NCI-H2196 (cell line): ENCODE results near the gene SSTR3.

Experiments used
- DNase-seq: peaks from one replicate; lab custom pipeline; 2025; ENCODE audit not compliant: unreplicated experiment; lab: John Stamatoyannopoulos, UW

SSTR3 gene

DNA sequence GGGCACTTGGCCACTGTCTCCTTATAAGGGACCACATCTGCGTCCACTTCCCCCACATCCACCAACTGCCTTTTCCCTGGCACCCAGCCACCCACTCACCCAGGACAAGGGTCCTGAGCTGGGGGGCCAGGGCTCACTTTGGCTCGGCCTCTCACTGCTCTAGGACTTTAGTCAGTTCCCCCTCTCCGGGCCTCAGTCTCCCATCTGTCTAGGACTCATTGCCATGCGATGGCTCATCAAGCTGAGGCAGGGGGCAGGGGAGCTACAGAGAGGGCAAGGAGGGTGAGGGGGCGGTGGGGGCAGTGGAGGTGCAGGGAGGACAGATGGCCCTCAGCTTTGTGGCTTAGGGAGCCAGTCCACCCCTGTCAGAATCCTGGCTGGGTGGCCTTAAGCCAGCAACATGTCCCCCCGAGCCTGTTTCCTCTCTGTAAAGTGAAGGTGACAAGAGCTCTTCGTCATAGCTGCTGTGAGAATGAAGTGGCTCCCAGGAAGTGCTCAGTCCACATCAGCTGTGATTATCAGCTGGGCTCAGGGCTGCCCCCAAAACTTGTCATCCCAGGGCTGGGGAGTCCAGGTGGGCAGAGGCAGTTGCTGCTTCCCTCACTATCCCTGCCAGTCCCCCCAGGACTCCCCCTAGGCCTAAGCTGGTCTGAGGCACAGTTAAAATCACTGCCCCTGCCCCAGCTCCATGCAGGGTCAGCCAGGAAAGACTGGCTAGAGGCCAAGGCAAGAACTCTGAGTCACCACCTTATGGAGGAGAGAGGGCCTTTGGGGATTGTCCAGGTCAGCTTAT lies 16.9 kb upstream of the SSTR3 start:
- no peak for DNase-seq

DNA sequence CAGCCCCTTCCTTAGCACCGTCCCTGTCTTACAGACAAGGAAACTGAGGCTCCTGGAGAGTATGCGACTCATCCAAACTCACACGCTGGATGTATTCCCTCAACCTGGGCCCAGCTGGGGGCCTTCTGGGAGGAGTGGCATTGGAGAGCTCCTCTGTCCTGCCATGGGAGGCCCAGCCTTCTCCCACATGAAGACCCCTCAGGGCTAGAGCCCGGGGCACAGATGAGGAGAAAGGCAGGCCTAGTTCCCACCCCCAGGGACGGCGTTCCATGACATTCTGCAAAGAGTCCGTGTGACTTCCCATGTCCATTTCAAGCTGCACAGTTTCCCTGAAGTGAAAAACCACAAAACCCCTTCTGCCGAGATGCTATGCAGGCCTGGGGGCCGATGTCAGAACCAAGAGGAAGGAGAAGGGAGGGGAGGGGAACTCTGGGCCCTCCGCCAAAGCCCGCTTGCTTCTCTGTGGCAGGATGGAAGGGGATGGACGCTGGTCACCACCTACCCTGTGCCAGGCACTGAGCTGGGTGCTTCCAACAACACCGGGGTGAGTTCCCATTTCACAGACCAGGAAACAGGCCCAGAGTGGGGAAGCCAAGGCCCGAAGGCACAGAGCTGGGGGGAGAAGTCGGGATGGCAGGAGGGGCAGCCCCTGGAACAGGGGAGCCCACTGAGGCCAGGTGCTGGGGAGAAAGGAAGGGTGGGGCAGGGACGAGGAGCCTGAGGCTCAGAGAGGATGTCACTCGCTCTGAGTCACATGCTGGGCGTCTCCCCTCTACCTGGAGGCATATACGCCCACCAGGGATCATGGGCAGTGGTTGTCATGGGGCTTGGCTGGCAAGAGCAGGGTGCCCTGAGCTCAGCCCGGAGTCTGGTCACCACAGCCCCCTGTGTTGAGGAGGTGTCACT lies 16.1 kb upstream of the SSTR3 start:
- DNase-seq = no peak

DNA sequence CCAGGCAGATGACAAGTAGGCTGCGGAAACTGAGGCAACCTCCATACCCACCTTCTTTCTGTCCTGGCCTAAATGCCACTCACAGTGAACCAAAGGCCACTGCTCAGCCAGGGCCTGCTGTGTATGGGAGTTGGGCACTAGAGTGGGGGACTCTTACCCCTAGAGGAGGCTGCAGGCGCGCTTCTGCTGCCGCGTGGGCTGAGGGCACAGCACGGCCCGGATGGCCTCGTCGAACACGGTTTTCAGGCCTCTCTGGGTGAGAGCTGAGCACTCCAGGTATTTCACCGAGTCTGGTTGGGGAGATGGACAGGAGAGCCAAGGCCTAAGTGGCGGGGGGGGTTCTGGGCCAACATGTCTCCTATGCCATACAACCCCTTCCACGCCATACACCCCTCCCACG lies 14.2 kb upstream of the SSTR3 start:
- no peak for DNase-seq

DNA sequence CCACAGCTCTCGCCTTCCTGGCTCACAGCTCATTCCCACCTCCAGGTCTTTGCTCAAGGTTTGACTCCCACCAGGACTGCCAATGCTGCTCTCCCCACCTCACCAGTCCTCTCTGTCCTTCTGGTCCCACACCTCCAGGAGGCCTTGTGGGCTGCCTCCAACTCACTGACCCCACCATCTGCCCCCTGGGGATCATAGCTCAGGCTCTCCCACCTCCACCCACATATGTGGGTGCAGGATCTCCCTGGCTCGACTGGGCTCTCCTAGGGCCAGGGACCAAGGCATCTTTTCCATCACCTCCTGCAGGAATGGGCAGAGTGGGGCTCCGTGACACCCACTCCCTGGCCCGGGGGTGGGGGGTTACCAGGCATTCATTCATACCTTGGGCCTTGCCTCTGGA lies 13.8 kb upstream of the SSTR3 start:
- no peak for DNase-seq

DNA sequence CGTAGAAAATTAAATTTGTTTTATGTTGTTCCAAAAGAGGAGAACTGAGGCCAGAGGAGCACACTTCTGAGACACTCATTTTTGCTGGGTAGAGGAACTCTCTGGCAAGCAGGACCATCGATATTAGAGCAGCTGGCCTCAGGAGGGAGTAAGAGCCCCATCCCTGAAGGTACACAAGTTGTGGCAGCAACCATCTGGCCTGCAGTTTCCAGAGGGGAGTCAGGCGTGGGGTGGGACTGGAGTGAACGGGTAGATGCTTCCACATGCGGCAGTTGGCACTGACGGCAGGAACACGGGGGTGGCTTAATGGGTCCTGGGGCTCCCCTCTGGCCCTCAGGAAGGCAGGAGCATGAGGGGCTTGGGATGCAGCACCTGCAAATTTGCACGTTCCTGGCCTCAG lies 13.2 kb upstream of the SSTR3 start:
- DNase-seq = no peak

DNA sequence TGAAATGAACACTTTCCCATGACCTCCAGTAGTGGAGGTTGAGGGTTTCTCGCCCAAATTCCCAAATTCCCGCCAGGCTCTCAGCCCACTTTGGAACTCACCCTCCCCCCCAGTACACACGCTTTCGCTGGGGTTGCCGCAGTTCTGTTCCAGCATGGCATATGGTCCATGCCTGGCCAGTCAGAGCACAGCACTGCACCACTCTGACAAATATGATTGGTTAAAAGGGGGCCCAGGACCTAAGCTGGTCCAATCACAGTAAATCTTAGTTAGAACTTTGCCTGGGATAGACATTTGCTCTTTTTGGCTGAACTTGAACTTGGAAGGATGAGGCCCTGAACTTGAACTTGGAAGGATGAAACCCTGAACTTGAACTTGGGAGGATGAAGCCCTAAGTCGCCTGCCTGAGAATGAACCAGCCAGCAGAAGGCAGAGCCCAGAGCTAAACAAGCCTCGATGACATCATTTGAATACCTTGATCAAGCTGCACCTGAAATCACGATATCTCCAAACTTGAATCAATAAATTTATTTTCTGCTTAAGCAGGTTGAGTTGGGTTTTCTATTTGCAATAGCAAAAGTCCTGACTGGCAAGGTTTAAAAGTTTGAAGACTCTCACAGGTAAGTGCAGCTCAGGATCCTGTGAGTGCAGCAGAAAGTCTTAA lies 12.6 kb upstream of the SSTR3 start:
- no peak for DNase-seq

DNA sequence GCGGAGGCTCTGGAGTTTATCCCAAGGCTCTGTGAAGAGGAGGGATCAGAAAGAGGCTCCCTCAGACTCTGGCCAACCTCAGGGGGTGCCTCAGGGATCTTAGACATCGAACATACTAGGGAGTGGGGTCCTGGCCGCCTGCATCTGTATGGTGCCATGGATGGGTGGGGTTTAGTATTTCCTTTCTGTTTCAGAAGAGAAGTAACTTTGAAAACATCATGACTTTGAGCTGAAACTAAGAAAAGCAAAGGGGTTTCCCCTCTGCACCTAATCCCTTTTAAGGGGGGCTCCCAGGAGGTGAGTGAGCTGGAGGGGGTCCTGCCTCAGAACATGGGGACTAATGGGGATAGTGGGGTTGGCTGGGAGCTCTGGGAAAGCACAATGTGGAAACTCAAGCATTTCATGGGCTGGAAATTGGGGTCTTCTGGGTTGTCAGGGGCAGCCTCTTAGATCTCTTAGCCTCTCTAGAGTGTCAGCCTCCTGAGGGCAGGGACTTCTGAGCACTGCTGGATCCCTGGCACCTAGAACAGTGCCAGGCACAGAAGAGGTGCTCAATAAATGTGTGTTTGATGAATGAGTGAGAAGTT lies 11.8 kb upstream of the SSTR3 start:
- no peak for DNase-seq

DNA sequence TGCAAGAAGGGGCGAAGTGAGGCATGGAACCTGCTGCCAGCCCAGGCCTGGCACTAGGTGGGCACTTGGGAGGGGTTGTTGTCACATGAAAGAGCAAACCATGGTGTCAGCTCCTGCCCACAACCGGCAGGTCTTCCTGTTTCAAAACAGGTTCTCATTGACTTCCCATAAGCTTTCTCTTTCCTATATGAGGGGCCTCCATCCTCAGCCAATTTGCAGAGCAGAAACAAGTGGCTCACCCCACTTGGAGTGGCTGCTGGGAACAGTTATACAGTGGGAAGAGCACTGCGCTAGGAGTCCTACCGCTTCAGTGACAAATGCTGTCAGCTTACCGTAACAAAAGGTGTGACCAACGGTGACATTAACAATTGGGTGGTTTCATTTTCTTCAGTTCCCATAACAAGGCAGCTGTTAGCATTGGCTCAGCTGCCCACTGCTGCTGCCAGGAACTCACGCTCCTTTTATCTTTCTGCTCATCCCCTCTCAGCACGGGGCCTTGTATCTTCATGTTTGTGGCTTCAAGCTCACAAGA lies 10.2 kb upstream of the SSTR3 start:
- DNase-seq = no peak

DNA sequence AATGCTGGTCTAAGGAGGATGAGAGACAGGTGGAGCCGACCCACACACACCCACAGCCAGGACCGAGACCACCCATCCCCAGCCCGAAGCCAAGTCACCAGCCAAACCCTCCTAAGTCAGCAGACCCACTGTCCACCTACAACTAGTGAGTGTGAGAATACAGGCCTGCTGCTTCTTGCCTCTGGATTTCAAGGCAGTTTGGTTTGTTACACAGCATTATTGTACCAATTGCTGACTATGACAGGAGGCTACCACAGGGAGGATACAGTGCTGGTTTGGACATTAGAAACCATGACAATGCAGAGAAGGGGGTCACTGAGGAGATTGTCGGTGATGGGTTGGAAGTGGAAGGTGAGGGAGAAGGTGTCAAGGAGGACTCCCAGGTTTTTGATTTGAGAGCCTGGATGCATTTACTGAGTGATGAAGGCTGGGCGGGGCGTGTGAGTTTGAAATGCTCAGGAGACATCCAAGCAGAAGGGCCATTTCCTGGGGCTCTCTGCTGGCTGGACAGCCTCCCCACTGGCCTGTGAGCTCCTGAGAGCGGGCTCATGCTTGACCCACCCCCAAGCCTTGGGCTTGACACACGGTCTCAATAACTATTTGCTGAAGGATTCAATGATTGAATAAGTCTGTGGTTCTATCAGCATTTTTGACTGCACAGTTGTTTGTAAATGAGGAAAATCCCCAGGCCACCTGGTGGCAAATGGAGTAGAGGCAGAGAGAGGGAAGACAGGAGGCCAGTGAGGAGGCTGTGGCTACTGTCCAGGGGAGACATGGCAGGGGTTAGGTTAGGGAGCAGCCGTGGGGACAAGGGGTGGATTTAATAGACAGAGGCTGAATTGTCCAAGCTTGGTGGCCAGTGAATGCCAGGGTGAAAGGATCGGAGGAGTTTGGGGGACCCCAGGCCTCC lies 9.4 kb upstream of the SSTR3 start:
- DNase-seq = no peak

DNA sequence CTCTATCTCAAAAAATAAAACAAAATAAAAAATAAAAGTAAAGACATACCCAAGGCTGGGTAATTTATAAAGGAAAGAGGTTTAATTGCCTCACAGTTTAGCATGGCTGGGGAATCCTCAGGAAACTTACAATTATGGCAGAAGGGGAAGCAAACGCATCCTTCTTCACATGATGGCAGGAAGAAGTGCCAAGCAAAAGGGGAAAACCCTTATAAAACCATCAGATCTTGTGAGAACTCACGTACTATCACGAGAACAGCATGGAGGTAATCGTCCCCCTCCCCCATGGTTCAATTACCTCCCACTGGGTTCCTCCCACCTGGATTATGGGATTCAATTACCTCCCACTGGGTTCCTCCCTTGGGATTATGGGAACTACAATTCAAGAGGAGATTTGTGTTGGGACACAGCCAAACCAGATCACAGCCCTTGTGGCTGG lies 8.3 kb upstream of the SSTR3 start:
- DNase-seq = no peak

DNA sequence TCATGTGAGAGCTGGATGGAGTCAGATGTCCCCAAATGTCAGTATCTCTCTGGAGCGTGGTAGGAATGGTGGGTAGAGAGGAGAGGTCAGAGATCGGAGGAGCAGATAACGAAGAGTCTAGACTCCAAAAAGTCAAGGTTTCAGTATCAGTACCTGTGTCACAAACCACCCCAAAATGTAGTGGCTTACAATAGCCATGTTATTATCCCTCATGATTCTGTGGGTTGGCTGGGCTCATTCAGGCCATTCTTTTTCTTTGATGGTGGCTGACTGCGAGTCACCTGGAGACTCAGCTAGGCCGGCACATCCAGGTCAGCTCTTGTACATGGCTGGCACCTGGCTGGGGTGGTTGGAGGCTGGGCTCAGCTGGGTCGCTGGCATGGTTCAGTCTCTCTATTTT lies 7.3 kb upstream of the SSTR3 start:
- no peak for DNase-seq

DNA sequence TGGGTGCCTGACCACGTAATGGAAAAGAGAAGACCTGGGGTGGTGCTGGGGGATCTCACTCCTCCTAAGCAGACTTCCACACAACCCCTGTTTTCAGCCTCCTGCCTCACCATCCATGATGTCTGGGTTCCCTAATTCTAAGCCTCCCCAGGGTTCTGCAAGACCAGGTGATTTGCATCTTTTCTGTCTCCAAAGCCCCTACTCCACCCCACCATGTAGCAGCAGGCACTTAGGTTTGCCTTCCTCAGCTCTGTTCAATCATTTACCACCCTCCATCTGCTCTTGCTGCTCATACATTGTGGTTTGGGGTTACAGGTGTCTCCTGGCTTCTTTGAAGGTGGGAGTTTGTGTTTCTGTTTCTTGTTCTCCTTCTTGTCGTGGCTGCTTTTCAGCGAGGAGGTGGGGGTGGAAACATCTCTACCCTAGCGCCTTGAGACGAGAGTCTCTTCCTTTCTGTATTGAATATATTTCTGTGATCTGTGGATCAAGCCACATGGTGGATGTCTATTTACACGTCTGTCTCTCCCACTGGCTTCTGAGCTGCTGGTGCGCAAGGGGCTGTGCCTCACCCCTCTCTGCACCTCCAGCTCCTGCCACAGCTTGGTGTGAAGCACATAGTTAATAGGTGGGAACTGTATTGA lies 6.6 kb upstream of the SSTR3 start:
- no peak for DNase-seq

DNA sequence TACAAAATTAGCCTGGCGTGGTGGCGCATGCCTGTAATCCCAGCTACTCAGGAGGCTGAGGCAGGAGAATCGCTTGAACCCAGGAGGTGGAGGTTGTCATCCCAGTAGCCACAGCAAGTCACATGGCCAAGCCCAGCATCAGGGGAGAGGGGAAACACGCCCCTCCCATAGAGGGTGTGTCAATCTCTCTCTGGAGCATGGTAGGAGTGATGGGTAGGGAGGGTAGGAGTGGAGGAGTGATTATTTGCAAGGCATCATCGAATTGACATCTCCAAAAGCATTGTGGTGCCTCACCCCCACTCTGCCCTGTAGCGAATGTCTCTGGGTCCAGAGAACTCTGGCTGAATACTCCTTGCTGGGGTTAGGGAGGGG lies 6.1 kb upstream of the SSTR3 start:
- no peak for DNase-seq

DNA sequence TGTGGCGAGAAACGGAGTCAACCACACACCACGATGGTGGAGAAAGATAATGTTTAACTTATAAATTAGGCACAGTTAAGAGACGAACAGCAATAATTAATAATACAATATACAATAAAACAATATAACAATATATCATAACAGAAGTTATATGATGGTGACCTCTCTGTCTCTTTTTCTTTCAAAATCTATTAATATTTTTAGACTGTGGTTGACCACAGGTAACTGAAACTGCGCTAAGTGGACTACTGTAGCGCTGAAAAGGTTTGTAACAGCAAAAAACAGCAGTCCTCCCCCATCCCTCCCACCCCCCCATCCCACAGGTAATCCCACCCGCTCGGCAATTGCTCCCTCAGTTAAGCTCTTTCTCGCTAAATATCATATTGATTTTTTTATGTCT lies 3.6 kb upstream of the SSTR3 start:
- DNase-seq = no peak

DNA sequence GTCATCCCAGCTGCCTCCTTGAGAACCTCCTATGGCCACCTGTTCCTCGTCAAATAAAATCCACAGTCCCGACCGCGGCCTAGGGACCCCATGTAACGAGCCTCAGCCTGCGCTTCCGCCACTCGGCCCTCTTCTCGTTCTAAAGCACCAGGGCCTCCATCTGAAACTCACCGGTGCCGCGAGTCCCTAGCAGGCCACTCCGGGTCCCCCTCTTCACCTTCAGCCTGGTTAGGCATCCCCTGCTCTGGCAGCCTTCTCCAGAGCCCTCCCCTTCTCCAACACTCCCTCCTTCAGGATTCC lies 2.4 kb upstream of the SSTR3 start:
- DNase-seq = no peak

DNA sequence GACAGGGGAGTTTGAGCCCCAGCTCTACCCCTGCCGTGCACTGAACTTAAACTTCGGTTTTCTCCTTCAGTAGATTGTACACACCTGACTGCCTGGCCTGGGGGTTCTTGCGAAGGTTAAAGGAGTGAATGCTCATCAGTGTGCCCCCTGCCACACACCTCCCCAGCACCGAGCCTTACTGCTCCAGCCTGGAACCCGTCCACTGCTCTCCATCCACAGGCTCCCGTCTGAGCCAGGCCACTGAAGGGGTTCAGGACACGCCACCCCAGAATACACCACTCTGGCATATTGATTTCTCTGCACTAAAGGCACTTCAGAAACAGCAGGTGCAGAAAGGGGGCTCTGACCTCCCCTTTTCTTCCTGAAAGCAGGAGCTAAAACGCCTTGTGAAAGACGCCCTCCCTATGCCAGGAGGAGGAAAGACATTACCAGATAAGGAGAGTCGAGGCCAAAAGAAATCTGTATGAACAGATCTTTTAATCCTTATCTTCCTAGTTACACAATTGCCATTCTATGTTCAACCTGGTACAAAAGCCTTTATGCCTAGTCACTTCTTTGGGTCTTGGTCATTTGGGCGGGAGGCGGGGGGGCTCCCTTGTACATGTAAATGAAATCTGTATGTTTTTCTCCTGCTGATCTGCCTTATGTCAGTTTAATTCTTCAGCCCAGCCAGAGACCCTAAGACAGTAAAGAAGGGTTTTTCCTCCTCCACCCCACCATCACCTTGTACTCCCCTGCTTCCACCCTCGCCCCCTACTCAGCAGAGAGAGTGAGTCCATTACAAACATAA lies 1.9 kb upstream of the SSTR3 start:
- DNase-seq = no peak

DNA sequence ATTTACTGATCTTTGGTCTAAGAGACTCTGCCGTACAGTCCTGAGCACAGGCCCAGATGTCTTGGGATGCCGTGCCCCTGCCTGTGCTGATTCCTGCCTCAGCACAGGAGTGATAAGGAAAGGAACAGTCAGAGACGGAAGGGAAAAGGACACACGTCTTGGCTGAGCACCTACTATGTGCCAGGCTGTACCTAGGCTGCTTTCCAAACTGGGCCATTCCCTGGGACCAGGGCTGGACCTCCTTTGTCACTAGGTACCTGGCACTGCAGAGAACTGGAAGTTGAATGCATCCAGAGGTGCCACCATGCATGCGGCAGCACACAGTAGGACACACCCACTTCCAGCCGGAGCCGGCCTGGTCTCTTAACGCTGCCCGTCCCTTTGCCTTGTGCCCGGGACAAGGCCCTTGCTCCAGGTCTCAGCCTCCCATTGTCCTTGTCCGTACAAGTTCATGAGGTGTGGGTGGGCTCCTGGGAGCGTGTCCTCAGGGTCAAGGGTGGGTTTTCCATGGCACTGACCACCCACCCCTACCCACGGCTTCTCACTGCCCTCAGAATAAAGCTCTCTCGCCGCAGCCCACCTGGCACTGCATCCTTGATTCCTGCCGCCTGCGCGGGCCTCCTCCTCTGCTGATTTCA lies 1.1 kb upstream of the SSTR3 start:
- DNase-seq = no peak

DNA sequence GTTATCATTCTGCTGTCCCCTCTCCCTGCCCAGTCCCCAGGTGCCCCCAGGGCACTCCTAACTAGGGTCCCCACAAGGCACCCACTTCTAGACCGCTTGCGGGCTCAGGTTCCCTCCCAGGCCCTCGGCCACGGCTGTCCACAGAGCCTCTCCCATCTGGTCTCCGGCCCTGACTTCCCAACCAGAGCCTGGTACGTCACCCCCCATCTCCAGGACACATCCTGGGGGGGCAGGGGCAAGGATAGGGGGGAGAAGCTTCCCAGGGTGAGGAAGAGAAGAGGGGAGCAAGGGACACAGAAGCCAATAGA lies 457 bp downstream of the SSTR3 start:
- no peak for DNase-seq
